Hepatocyte (in vitro differentiated cells): Measurements from ENCODE around the gene CABP1.

Source experiments
- EZH2 ChIP-seq: fragments of 200-600 bp; sonication (generic); IDR thresholded peaks from 2 replicates; pipeline ENCODE4 v1.6.1; 2016; ENCODE audit warnings: antibody characterized with exemption, mild to moderate bottlenecking, borderline replicate concordance
- EZH2phosphoT487 ChIP-seq: fragments of 200-600 bp; sonication (generic); IDR thresholded peaks from one replicate; pipeline ENCODE4 v1.6.1; 2018; ENCODE audit warnings: antibody characterized with exemption, mild to moderate bottlenecking, low read depth, moderate library complexity; ENCODE audit not compliant: unreplicated experiment, severe bottlenecking
- TF ChIP-seq, protein P1 (sequence below): fragments of 200-600 bp; sonication (generic); IDR thresholded peaks from 2 replicates; pipeline ENCODE4 v1.5.1; 2016; ENCODE audit warnings: antibody characterized with exemption, mild to moderate bottlenecking; ENCODE audit not compliant: poor library complexity

DNA sequence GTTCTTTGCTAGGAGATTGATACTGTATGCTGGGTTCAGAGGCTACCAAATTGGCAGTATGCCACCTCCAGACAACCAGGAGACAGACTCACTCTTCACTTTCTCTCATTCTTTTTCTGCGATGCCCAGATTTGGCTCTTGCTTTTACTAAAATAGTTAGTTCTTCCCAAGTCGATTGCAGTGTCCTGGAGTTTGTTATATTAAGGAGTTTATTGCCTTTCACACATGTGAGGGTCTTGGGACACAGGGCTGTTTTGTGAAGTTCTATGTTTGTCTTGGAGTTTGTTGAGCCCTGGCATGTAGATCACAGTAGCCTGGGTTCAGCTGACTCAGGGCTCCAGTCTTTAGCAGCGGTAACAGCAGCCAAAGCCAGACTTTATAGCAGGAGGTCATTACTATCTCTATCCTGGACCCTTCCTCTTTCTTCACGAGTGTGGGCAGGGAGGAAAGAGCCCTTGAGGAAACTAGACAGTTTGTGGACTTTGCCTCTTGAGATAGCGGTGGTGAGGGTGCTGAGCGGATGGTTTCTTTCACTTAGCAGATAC lies 48.2 kb downstream of the CABP1 start:
- TF ChIP-seq, protein P1, sequence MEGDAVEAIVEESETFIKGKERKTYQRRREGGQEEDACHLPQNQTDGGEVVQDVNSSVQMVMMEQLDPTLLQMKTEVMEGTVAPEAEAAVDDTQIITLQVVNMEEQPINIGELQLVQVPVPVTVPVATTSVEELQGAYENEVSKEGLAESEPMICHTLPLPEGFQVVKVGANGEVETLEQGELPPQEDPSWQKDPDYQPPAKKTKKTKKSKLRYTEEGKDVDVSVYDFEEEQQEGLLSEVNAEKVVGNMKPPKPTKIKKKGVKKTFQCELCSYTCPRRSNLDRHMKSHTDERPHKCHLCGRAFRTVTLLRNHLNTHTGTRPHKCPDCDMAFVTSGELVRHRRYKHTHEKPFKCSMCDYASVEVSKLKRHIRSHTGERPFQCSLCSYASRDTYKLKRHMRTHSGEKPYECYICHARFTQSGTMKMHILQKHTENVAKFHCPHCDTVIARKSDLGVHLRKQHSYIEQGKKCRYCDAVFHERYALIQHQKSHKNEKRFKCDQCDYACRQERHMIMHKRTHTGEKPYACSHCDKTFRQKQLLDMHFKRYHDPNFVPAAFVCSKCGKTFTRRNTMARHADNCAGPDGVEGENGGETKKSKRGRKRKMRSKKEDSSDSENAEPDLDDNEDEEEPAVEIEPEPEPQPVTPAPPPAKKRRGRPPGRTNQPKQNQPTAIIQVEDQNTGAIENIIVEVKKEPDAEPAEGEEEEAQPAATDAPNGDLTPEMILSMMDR, result no peak
- no peak for TF ChIP-seq EZH2
- no peak for TF ChIP-seq EZH2phosphoT487
